ENCODE results near the gene NXPE4.

DNA sequence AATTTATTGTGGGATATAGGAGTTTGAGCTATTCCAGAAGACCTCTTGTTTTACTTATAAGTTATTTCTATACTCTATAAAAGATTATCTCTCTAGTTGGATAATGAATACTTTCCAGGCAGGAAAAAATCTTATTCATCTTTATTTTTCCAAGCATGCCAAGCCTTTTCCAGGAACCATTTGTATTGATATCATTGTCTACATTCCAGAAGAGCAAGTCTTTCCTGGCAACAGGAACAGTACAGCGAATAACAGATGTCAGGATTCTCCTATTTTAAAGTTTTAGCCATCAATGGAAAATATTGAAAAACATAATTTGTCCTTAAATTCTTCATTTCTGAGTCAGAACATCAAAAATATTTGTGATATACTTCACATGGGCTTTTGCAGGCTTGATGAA, 30.8 kb downstream of the NXPE4 start:
- TF ChIP-seq ZC3H4 (CRISPR knock-in tag; IDR thresholded peaks at IDR 0.05; ENCODE audit: borderline replicate concordance): no peak
- TF ChIP-seq, protein P1, sequence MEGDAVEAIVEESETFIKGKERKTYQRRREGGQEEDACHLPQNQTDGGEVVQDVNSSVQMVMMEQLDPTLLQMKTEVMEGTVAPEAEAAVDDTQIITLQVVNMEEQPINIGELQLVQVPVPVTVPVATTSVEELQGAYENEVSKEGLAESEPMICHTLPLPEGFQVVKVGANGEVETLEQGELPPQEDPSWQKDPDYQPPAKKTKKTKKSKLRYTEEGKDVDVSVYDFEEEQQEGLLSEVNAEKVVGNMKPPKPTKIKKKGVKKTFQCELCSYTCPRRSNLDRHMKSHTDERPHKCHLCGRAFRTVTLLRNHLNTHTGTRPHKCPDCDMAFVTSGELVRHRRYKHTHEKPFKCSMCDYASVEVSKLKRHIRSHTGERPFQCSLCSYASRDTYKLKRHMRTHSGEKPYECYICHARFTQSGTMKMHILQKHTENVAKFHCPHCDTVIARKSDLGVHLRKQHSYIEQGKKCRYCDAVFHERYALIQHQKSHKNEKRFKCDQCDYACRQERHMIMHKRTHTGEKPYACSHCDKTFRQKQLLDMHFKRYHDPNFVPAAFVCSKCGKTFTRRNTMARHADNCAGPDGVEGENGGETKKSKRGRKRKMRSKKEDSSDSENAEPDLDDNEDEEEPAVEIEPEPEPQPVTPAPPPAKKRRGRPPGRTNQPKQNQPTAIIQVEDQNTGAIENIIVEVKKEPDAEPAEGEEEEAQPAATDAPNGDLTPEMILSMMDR (IDR thresholded peaks at IDR 0.05 in 2 of 3, conservative IDR thresholded peaks at IDR 0.05 in 1 of 3; ENCODE audit: insufficient read depth in 2 of 3, low read depth in 1 of 3, low read length in 3 of 3): no peak
- TF ChIP-seq ZNF584 (CRISPR knock-in tag; IDR thresholded peaks at IDR 0.05; ENCODE audit: low read depth): no peak
- TF ChIP-seq MAFK (IDR thresholded peaks at IDR 0.05; ENCODE audit: low read length): no peak
- no peak for TF ChIP-seq ARNT (IDR thresholded peaks at IDR 0.05)
- TF ChIP-seq KDM4B (IDR thresholded peaks at IDR 0.05; ENCODE audit: borderline replicate concordance in 2 of 2, low read depth in 1 of 2): no peak

All from K562 (cell line).